ENCODE data around the gene PRG2.

The PRG2 gene

GRCh38 chr11:57390535-57390934 is at the start of gene PRG2:
Gene PRG2, minus strand, starts transcription at chr11:57390650. Its CDS starts 706 bp downstream, at chr11:57389944.
- H3K4me3 ChIP-seq (ENCODE audit: low read depth, low read length), result no peak within 1 kb of the TSS

- H3K4me3 ChIP-seq (ENCODE audit: low read depth, low read length), result no peak overlapping the region
Observed at GRCh38 chr11:57439786-57440185, 49.3 kb upstream of the PRG2 start.

- H3K4me3 ChIP-seq (ENCODE audit: low read depth, low read length), result no peak overlapping the region
Observed at GRCh38 chr11:57438345-57439285, 48.2 kb upstream of the PRG2 start.

- H3K4me3 ChIP-seq (ENCODE audit: low read depth, low read length), result no peak overlapping the region
Observed at GRCh38 chr11:57436031-57436430, 45.6 kb upstream of the PRG2 start.

GRCh38 chr11:57434640-57435546 is 44.4 kb upstream of the PRG2 start:
- no peak overlapping the region for H3K4me3 ChIP-seq (ENCODE audit: low read depth, low read length)

- no peak overlapping the region for H3K4me3 ChIP-seq (ENCODE audit: low read depth, low read length)
Observed at GRCh38 chr11:57432714-57433163, 42.3 kb upstream of the PRG2 start.

GRCh38 chr11:57432149-57432561 is 41.7 kb upstream of the PRG2 start:
- H3K4me3 ChIP-seq (ENCODE audit: low read depth, low read length), result no peak overlapping the region

GRCh38 chr11:57430952-57431351 is 40.5 kb upstream of the PRG2 start:
- no peak overlapping the region for H3K4me3 ChIP-seq (ENCODE audit: low read depth, low read length)

- H3K4me3 ChIP-seq (ENCODE audit: low read depth, low read length), result no peak overlapping the region
Observed at GRCh38 chr11:57429946-57430345, 39.5 kb upstream of the PRG2 start.

GRCh38 chr11:57428643-57429042 is 38.2 kb upstream of the PRG2 start:
- no peak overlapping the region for H3K4me3 ChIP-seq (ENCODE audit: low read depth, low read length)

- H3K4me3 ChIP-seq (ENCODE audit: low read depth, low read length), result no peak overlapping the region
Observed at GRCh38 chr11:57427727-57428082, 37.3 kb upstream of the PRG2 start.

GRCh38 chr11:57426929-57427726 is 36.7 kb upstream of the PRG2 start, which contains the start of gene SLC43A3:
Gene SLC43A3, minus strand, starts transcription at chr11:57427121. Its CDS starts 949 bp downstream, at chr11:57426172.
- peak within 1 kb of the TSS; percentile 33 for H3K4me3 ChIP-seq (ENCODE audit: low read depth, low read length)

- peak overlapping the region; percentile 33 for H3K4me3 ChIP-seq (ENCODE audit: low read depth, low read length)
Observed at GRCh38 chr11:57426439-57426928, 36.0 kb upstream of the PRG2 start.

- no peak overlapping the region for H3K4me3 ChIP-seq (ENCODE audit: low read depth, low read length)
Observed at GRCh38 chr11:57425565-57426438, 35.4 kb upstream of the PRG2 start.

GRCh38 chr11:57424792-57425564 is 34.5 kb upstream of the PRG2 start:
- no peak overlapping the region for H3K4me3 ChIP-seq (ENCODE audit: low read depth, low read length)

GRCh38 chr11:57424137-57424791 is 33.8 kb upstream of the PRG2 start:
- H3K4me3 ChIP-seq (ENCODE audit: low read depth, low read length), result no peak overlapping the region

GRCh38 chr11:57422669-57423068 is 32.2 kb upstream of the PRG2 start:
- H3K4me3 ChIP-seq (ENCODE audit: low read depth, low read length), result no peak overlapping the region

GRCh38 chr11:57421805-57422204 is 31.4 kb upstream of the PRG2 start:
- H3K4me3 ChIP-seq (ENCODE audit: low read depth, low read length), result no peak overlapping the region
